Neural crest cell (in vitro differentiated cells): ENCODE data around the gene LIPT2. TPM values are rescaled to one million over a fixed set of nuclear protein-coding genes. Genes with fewer than 3 reads are reported as not detected.

ENCODE experiments used
- DNase-seq: peaks from one replicate; pipeline ENCODE4 v3.0.0; 2021; ENCODE audit warnings: low read depth, mixed read lengths, low spot score
- H3K27ac Mint-ChIP-seq: one replicate; pipeline ENCODE4 v1.8.0; 2021; ENCODE audit warnings: mild to moderate bottlenecking, mixed read lengths; ENCODE audit not compliant: unreplicated experiment
- H3K27me3 Mint-ChIP-seq: 2 replicates; pipeline ENCODE4 v1.8.0; 2021; ENCODE audit warnings: low read depth, mild to moderate bottlenecking, mixed read lengths
- H3K36me3 Mint-ChIP-seq: 2 replicates; pipeline ENCODE4 v1.8.0; 2021; ENCODE audit warnings: low read depth, mild to moderate bottlenecking, mixed read lengths
- H3K4me1 Mint-ChIP-seq: 2 replicates; pipeline ENCODE4 v1.8.0; 2021; ENCODE audit warnings: mixed read lengths
- H3K4me3 Mint-ChIP-seq: one replicate; pipeline ENCODE4 v1.8.0; 2021; ENCODE audit warnings: mild to moderate bottlenecking, mixed read lengths
- H3K9me3 Mint-ChIP-seq: 2 replicates; pipeline ENCODE4 v1.8.0; 2021; ENCODE audit warnings: mixed read lengths
- total RNA-seq: library from RNA; stranded (reverse); gene quantifications from 2 replicates; pipeline ENCODE4 v1.2.1, GENCODE V29; 2021
- TF ChIP-seq, protein P1 (sequence below): fragments of 200-600 bp; sonication (generic); conservative IDR thresholded peaks from 2 replicates; pipeline ENCODE4 v1.5.0; 2021; ENCODE audit warnings: antibody characterized with exemption, mild to moderate bottlenecking

Gene LIPT2
- total RNA-seq, 1 donor from 2014 or later: 8.6 TPM

DNA sequence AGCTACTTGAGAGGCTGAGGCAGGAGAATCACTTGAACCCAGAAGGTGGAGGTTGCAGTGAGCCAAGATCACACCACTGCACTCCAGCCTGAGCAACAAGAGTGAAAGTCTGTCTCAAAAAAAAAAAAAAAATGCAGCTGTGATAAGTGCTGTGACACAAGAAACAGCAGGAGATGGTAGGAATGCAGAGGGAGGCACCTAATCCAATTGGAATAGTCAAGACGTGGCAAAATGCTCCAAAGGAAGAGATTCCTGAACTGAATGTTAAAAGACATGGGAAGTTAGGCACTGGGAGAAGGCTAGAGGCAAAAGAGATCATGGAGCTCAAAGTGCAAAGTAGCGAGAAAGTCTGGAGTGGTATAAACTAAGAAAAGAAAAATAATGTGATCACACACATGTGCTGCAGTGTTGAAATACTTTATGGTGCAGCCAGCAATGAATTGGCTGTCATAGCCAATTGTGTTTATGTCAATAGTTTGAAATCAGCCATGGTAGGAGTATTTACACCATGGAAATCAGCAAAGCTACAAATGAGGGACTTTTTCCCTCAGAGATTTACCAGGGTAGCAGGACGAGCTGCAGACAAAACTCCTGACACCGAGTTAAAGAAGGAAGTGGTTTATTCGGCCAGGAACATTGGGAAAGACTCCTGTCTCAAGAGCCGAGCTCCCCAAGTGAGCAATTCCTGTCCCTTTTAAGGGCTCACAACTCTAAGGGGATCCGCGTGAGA, 40.9 kb upstream of the LIPT2 start:
- H3K27ac Mint-ChIP-seq: no peak overlapping the region
- peaks cover 6% of the 10 kb centered on the region for H3K9me3 Mint-ChIP-seq
- TF ChIP-seq, protein P1, sequence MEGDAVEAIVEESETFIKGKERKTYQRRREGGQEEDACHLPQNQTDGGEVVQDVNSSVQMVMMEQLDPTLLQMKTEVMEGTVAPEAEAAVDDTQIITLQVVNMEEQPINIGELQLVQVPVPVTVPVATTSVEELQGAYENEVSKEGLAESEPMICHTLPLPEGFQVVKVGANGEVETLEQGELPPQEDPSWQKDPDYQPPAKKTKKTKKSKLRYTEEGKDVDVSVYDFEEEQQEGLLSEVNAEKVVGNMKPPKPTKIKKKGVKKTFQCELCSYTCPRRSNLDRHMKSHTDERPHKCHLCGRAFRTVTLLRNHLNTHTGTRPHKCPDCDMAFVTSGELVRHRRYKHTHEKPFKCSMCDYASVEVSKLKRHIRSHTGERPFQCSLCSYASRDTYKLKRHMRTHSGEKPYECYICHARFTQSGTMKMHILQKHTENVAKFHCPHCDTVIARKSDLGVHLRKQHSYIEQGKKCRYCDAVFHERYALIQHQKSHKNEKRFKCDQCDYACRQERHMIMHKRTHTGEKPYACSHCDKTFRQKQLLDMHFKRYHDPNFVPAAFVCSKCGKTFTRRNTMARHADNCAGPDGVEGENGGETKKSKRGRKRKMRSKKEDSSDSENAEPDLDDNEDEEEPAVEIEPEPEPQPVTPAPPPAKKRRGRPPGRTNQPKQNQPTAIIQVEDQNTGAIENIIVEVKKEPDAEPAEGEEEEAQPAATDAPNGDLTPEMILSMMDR: no peak
- peaks cover 4% of the 10 kb centered on the region for H3K4me1 Mint-ChIP-seq
- no peak for DNase-seq
- no peaks in the 10 kb centered on the region for H3K36me3 Mint-ChIP-seq
- H3K27me3 Mint-ChIP-seq: no peaks in the 10 kb centered on the region
- no peak overlapping the region for H3K4me3 Mint-ChIP-seq

DNA sequence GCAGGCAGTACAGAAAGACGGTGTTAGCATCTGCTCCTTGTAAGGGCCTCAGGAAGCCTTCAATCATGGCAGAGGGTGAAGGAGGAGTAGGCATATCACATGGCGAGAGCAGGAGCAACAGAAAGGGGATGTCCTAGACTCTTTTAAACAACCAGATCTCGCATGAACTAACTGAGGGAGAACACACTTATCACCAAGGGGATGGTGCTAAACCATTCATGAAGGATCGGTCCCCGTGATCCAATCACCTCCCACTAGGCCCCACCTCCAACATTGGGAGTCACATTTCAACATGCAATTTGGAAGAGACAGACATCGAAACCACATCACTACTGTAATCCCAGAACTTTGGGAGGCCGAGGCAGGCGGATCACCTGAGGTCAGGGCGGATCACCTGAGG, 39.9 kb upstream of the LIPT2 start:
- Mint-ChIP-seq H3K27me3 (peaks cover 2% of the 10 kb centered on the region), H3K9me3 (peaks cover 6% of the 10 kb centered on the region), H3K4me3 (no peak overlapping the region), H3K36me3 (no peaks in the 10 kb centered on the region), H3K4me1 (peaks cover 4% of the 10 kb centered on the region), H3K27ac (peak overlapping the region; percentile 38)
- DNase-seq: no peak
- TF ChIP-seq, protein P1: no peak

DNA sequence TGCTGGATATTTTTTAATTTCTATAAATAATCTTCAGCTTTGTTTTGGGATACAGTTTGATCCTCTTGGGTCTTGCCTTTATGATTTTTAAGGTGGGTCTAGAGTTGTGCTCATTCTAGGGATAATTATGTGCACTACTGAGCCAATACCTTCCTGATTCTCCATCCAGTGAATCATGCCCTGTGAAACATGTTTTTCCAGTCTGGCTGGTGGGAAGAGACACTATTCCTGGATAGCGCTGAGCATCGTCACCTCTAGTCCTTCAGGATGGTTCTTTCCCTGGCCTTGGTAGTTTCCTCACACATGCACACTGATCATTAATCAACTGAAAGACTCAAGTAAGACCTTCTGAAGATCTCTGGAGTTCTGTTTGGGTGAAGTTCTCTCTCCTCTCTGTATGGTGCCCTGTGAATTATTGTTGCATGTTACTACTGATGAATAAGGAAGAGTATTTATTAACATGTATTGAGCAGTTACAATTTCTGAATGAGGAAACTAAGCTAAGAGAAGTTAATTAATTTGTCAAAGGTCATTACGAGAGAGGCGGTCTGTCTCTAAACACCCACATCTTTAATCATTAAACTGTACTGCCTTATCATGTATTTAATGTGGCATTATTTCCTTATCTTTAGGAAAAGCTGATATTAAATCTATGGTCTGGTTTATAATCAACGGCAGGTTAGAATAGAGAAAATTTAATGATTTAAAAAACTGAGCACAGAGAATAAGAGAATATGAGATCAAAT, 39.1 kb upstream of the LIPT2 start:
- H3K27ac Mint-ChIP-seq: no peak overlapping the region
- peaks cover 4% of the 10 kb centered on the region for H3K9me3 Mint-ChIP-seq
- H3K4me1 Mint-ChIP-seq: peaks cover 4% of the 10 kb centered on the region
- H3K27me3 Mint-ChIP-seq: peaks cover 2% of the 10 kb centered on the region
- TF ChIP-seq, protein P1: no peak
- no peaks in the 10 kb centered on the region for H3K36me3 Mint-ChIP-seq
- no peak for DNase-seq
- no peak overlapping the region for H3K4me3 Mint-ChIP-seq

DNA sequence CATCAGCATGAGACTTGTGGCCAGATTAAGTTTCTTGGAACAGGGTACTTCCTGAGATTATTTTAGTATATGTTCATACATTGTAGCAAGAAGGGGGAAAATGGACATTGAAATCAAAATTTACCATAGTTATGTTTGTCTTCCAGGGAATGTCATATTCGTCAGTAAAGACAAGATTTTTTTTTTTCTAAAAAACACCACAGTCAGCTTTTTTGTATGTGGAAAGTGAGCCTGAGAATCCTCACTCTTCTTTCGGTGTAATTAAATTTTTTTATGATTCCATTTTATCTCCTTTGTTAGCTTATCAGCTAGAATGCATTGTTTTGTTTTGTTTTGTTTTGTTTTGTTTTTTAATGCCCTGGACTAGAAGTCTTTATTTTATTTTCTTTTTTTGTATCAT, 31.5 kb upstream of the LIPT2 start:
- no peaks in the 10 kb centered on the region for H3K4me1 Mint-ChIP-seq
- no peak overlapping the region for H3K27ac Mint-ChIP-seq
- no peaks in the 10 kb centered on the region for H3K36me3 Mint-ChIP-seq
- H3K4me3 Mint-ChIP-seq: no peak overlapping the region
- TF ChIP-seq, protein P1: no peak
- DNase-seq: no peak
- H3K9me3 Mint-ChIP-seq: no peaks in the 10 kb centered on the region
- peaks cover 2% of the 10 kb centered on the region for H3K27me3 Mint-ChIP-seq

DNA sequence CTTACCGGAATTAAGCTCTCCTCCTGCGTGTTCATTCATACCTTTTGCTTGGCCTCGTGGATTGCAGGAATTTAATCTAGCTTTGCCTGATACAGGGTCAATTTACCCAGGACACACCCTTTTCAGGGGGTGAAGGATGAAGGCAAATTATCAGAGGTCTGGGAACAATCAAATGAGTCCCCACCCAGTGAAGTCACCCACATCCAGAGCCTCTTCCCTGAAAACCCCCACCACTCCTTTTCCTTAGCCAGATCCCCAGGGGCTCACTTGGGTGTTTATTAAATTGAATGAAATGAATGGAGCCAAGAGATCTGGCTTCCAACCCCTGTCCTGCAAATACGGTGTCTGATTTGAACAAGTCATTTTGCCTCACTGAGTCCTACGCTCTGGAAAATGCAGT, 31.0 kb upstream of the LIPT2 start:
- peaks cover 2% of the 10 kb centered on the region for H3K27me3 Mint-ChIP-seq
- no peak overlapping the region for H3K4me3 Mint-ChIP-seq
- H3K27ac Mint-ChIP-seq: no peak overlapping the region
- no peaks in the 10 kb centered on the region for H3K9me3 Mint-ChIP-seq
- H3K36me3 Mint-ChIP-seq: no peaks in the 10 kb centered on the region
- DNase-seq: no peak
- H3K4me1 Mint-ChIP-seq: no peaks in the 10 kb centered on the region
- TF ChIP-seq, protein P1: no peak
